ENCODE measurements around the gene USH2A. TPM values are rescaled to one million over a fixed set of nuclear protein-coding genes. Genes with fewer than 3 reads are reported as not detected.

The USH2A gene
- total RNA-seq, 6 experiments from 2014 or later = 0.19 to 1.8 (median 0.81) TPM

DNA sequence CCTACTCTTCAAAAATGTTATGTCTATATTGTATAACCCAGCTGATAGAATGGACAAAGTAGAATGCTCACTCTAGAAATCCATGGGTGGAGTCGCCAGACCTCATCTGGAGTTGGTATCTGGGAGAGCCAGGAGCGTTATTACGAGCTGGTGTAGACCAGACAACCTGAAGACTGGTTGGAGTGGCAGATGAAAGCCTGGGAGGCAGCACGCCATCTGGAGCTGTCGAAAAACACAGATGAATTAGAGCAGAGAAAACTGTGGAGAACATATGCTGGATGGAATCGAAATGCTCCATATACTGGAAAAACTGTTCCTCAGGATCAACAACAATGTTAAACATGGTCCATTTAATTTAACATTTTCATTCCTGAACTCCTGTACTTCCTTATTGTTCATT, 522.6 kb downstream of the USH2A start:
- Histone ChIP-seq H3K4me1 (no peaks in the 10 kb centered on the region), H3K4me3 (no peak overlapping the region), H3K27ac (no peak overlapping the region), H3K36me3 (no peaks in the 10 kb centered on the region), H3K9me3 (no peaks in the 10 kb centered on the region), H3K27me3 (no peaks in the 10 kb centered on the region)
- intact Hi-C loops (cut with DNase I) = no loop called here
- ATAC-seq = no peak
- no peak for DNase-seq
- TF ChIP-seq, protein P1, sequence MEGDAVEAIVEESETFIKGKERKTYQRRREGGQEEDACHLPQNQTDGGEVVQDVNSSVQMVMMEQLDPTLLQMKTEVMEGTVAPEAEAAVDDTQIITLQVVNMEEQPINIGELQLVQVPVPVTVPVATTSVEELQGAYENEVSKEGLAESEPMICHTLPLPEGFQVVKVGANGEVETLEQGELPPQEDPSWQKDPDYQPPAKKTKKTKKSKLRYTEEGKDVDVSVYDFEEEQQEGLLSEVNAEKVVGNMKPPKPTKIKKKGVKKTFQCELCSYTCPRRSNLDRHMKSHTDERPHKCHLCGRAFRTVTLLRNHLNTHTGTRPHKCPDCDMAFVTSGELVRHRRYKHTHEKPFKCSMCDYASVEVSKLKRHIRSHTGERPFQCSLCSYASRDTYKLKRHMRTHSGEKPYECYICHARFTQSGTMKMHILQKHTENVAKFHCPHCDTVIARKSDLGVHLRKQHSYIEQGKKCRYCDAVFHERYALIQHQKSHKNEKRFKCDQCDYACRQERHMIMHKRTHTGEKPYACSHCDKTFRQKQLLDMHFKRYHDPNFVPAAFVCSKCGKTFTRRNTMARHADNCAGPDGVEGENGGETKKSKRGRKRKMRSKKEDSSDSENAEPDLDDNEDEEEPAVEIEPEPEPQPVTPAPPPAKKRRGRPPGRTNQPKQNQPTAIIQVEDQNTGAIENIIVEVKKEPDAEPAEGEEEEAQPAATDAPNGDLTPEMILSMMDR (IDR thresholded peaks at IDR 0.05) = no peak
- no peak for TF ChIP-seq POLR2A (IDR thresholded peaks at IDR 0.05)
- WGBS (ENCODE audit: insufficient coverage, low coverage, low lambda C conversion rate, missing lambda C conversion rate) = 74% methylated on average over 6 of the region's 6 CpGs

GRCh38 chr1:215899901-215900300, 523.3 kb downstream of the USH2A start:
- H3K4me3 ChIP-seq = no peak overlapping the region
- TF ChIP-seq, protein P1 (IDR thresholded peaks at IDR 0.05) = no peak
- TF ChIP-seq POLR2A (IDR thresholded peaks at IDR 0.05) = no peak
- no peak overlapping the region for H3K27ac ChIP-seq
- ATAC-seq (no peak), DNase-seq (no peak)
- H3K9me3 ChIP-seq = no peaks in the 10 kb centered on the region
- no peaks in the 10 kb centered on the region for H3K4me1 ChIP-seq
- H3K36me3 ChIP-seq = no peaks in the 10 kb centered on the region
- no peaks in the 10 kb centered on the region for H3K27me3 ChIP-seq
- 83% methylated on average over 5 of the region's 5 CpGs for WGBS (ENCODE audit: insufficient coverage, low coverage, low lambda C conversion rate, missing lambda C conversion rate)
- intact Hi-C loops (cut with DNase I) = no loop called here

- Histone ChIP-seq H3K36me3 (no peaks in the 10 kb centered on the region), H3K27ac (no peak overlapping the region), H3K9me3 (no peaks in the 10 kb centered on the region), H3K27me3 (no peaks in the 10 kb centered on the region), H3K4me1 (no peaks in the 10 kb centered on the region), H3K4me3 (no peak overlapping the region)
- TF ChIP-seq POLR2A (IDR thresholded peaks at IDR 0.05) = no peak
- TF ChIP-seq, protein P1 (IDR thresholded peaks at IDR 0.05) = no peak
- ATAC-seq = no peak
- no peak for DNase-seq
- WGBS (ENCODE audit: insufficient coverage, low coverage, low lambda C conversion rate, missing lambda C conversion rate) = 79% methylated on average over 3 of the region's 3 CpGs
- intact Hi-C loops (cut with DNase I) = no loop called here
Observed at GRCh38 chr1:215895893-215896292, 527.4 kb downstream of the USH2A start.

DNA sequence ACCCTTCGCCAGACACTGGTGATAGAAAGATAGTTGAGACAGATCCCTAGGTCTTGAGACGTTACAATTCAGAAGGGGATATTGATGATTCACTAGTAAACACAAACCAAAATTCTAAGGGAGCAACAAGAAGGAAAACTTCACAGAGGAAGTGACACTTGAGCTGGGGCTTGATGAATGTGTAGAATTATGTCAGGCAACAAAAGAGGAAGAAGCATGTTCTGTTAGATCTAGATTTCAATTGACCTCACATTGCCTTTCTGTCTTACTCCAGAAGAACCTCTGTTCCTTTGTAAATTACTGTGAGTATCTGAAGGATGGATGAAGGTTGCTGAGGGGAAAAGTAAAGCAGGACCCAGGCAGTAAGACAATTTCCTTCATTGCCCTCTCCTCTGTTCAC, 528.0 kb downstream of the USH2A start:
- WGBS (ENCODE audit: insufficient coverage, low coverage, low lambda C conversion rate, missing lambda C conversion rate) = 51% methylated on average over 2 of the region's 2 CpGs
- intact Hi-C loops (cut with DNase I) = no loop called here

More for the DNA sequence above, 528.0 kb downstream of the USH2A start:
- no peak for ATAC-seq
- TF ChIP-seq POLR2A (IDR thresholded peaks at IDR 0.05) = no peak
- TF ChIP-seq, protein P1 (IDR thresholded peaks at IDR 0.05) = no peak
- H3K9me3 ChIP-seq = no peaks in the 10 kb centered on the region
- H3K4me3 ChIP-seq = no peak overlapping the region
- no peak for DNase-seq
- no peak overlapping the region for H3K27ac ChIP-seq
- H3K27me3 ChIP-seq = no peaks in the 10 kb centered on the region
- H3K4me1 ChIP-seq = no peaks in the 10 kb centered on the region
- H3K36me3 ChIP-seq = no peaks in the 10 kb centered on the region
